GM19438 (cell line): ENCODE results near the gene TTLL1.
"Not testable (repeated sequence)": the region's sequence is repeated elsewhere in the genome, so short reads cannot be mapped to it uniquely, and the experiment has no call there.

ENCODE experiments used
- ATAC-seq: cut with Tn5 transposase; IDR thresholded peaks from one replicate; pipeline ENCODE4 v1.9.1; 2021; ENCODE audit warnings: low read depth; ENCODE audit not compliant: unreplicated experiment

The TTLL1 gene

DNA sequence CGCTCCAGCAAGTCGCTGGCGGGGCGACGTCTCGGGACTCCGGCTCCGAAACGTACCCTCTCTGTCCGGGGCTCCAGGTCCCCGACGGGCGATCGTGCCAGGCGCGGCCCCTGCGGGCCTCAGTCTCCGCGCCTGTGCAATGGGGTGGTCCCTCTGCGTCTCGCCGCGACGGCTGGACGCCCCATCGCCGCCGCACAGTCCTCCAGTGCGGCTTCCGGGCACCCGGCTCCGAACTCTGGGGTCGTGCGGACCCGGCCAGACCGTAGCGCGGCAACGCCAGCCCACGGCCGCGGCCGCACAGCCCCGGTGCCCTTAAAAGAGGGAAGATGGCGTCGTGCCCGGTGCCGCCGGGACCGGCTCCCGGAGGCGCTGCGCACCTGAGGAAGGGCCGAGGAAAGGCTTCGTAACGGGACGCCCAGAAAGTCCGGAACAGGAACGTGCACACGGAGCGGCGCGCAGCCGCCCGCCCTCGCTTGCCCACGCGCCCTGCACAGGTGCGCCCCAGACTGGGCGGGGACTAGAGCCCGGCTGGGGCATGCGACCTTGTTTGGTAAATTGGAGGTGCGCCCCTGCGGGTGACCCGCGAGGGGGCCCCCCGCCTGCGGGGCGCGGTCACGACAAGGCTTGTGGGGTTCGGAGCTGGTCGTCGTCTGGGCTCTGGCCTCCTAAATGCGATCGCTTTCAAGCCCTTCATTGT, 21.9 kb upstream of the TTLL1 start:
- no peak for ATAC-seq

DNA sequence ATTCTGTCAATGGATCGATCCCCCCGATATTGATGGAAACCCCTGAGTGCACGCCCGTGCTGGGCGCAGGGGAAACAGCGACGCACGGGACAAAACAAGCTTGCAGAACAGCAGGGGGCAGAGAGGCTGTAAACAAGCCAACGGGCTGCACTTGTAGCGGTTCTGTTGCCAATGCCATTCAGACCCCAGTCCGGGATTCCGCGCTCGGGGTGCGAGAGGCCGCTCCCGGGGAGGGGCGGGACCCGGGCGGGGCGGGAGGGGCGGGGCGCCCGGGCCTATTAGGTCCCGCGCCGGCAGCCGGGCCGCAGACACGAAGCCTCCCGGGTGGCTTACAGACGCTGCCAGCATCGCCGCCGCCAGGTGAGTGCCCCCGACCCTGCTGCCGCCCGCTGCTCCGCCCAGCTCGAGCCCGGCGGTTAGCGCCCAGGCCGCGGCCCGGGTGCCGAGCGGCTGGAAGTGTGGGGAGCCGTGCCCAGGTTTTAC, 21.3 kb upstream of the TTLL1 start, which contains the start of gene BIK:
TSS of gene BIK (plus strand) at position 307 of the 483 bp plus-strand sequence. CDS start 13,273 bp downstream, outside the sequence.
- ATAC-seq, result no peak

DNA sequence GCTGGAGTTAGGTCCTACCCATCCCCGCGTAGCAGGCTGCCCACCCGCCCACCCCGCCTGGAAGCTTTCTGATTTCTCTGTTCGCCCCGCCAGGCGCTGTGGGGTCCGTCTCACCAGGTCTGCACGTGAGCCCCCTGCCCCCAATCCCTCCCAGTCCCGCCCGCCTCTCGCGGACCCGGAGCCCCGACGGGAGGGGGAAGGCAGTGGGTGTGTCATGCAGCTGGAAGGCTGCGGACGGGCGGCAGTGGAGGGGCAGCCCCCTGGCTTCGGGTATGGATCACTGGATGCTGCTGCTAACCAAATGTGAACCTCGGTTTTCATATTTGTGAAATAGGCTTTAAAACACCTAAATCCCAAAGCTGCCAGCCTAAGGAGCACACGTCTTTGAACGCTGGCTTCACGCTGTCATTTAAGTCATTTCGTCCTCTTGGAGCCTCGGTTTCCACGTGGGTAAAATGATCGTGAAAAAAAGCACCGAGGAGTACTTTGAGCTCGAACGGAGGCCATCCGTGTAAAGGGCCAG, 20.8 kb upstream of the TTLL1 start:
- ATAC-seq, result no peak

DNA sequence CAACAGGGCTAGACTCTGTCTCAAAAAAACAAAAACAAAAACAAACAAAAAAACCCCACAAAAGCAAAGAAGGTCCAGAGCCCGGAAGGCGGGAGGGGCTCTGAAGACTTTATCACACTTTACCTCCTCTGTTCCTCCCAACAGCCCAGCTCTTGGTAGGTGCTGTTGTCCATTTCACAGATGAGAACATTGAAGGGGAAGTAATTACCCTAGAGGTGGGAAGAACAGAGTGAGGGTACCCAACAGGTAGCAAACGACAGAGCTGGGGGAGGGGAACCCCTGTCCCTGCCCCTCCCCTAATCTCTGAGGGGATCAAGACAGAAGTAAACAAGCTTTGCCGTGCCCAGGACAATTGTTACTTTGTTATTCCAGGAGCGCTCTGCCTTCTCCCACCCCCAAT, 20.3 kb upstream of the TTLL1 start:
- ATAC-seq, result no peak

DNA sequence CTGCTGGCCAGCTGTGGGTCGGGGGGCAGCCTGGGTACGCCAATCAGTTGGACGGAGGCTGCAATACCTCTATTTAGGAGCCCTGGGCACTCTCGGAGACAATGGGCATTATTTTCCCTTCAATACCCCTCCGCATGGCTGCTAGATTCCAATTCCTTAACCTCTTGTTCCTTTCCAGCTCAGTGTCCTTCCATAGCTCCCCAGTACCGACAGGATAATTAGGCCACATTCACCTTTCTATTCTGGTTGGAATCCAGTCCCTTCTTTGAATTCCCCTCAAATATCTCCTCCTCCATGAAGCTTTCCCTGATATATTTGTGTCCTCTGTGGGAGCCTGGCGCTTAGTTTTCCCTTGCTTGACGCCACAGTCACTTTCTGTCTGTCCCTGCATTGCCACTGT, 17.1 kb upstream of the TTLL1 start:
- ATAC-seq, result no peak

DNA sequence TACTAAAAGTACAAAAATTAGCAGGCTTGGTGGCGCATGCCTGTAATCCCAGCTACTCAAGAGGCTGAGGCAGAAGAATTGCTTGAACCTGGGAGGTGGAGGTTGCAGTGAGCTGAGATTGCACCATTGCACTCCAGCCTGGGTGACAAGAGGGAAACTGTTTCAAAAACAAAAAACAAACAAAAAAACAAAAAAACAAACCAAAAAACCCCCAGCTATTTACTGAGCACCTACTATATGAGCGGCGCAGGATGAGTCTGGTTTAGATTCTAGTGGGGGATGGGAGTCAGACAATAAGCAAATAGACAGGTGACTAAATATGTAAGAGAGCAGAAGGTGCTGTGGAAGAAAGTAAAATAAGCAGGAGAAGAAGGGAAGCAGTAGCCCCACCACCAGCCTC, 15.8 kb upstream of the TTLL1 start:
- ATAC-seq, result not testable (repeated sequence)

DNA sequence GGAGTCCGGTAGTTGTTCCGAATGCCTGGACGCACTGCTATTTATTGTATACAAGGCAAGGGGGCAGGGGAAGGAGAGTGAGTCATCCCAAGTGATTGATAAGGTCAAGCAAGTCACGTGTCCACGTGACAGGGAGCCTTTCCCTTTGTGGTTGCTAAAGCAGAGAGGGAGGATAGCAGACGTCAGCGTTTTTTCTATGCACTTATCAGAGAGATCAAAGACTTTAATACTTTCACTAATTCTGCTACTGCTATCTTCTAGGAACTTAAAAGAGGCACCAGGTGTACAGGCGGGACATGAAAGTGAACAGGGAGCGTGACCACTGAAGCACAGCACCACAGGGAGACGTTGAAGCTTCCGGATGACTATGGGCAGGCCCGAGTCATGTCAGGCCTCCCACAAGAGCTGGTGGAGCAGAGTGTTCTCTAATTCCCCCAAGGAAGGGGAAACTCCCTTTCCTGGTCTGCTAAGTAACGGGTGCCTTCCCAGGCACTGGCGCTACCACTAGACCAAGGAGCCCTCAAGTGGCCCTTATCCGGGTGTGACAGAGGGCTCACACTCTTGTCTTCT, 14.9 kb upstream of the TTLL1 start:
- ATAC-seq, result not testable (repeated sequence)

DNA sequence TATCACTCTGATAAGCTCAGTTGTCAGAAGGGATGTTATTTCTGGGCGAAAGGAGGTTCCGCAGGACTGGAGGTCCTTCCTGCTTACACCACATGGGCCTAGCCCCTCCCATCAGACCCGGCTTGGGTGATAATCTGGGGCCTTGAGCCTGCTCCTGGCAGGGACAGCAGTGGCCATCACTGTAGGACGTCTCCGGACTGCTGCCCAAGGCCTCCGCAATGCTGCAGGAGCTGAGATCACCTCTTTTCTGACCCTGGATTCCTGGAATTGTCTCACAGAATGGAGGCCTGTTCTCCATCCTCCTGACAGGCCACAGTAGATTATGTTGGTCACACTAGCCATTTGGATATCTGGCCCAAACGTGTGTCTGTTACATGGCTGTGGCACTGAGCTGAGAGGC, 12.1 kb upstream of the TTLL1 start:
- no peak for ATAC-seq

DNA sequence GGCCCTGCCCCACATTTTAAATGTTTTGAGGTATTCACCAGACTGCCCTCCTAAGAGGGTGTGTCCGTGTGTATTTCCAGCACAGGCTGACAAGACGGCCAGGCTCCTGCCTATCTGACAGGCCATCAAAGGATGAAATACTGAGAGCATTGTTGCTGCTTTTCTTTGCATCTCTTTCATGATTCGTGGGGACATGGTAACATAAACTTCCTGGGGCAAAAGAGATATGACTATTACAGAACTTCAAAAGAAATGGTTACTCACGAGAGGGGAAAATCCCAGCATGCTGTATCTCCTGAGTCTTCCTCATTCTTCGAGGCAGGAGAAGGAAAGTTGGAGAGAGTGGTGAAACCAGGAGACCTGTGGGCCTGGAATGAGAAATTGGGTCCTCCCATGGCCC, 11.0 kb upstream of the TTLL1 start:
- no peak for ATAC-seq

DNA sequence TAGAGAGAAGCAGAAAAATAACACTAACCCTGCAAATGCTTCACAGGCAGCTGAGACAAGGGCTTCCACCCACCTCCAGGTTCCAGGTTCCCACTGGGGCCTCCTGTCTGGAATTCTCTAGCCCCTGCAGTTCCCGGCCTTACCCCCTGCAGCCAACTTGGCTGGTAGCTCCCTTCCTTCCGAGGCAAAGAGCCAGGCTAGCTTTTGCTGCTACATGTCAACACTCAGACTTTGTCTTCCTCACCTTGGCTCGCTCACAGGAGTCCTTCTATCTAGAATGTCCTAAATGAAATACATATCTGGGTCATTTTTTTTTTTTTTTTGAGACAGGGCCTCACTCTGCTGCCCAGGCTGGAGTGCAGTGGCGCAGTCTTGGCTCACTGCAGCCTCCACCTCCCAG, 9.9 kb upstream of the TTLL1 start:
- no peak for ATAC-seq

DNA sequence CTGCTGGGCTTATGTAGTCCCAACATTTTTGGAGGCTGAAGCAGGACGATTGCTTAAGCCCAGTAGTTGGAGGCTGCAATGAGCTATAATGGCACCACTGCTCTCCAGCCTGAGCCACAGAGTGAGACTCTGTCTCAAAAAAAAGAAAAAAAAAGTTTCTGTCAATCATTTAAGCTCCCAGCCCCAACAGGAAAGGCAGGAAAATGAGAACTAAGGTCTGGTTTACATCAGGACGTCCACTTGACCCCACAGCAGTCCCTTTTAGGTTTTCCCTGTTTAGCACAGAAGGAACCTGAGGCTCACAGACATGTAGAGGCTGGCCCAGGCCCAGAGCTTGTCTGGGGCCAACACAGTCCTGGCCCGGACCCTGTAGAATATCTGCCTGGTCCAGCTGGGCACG, 9.2 kb upstream of the TTLL1 start:
- no peak for ATAC-seq

DNA sequence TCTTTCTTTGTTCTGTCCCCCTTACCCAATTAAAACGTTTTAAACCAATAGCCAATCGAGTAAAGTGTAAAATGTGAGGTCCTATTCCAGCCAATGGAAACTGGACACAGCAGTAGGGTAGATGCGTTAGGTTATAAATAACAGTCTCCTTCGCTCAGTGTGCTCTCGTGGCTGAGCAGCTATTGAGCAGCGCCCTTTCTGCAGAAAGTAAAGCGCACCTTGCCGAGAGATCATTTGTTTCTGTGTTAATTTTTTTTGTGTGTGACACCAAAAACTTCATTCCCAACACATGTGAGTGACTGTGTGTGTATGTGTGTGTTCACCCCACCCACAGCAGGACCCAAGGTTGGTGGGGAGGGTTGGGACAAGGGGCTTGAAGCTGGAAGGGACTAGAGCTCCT, 7.2 kb upstream of the TTLL1 start:
- no peak for ATAC-seq

DNA sequence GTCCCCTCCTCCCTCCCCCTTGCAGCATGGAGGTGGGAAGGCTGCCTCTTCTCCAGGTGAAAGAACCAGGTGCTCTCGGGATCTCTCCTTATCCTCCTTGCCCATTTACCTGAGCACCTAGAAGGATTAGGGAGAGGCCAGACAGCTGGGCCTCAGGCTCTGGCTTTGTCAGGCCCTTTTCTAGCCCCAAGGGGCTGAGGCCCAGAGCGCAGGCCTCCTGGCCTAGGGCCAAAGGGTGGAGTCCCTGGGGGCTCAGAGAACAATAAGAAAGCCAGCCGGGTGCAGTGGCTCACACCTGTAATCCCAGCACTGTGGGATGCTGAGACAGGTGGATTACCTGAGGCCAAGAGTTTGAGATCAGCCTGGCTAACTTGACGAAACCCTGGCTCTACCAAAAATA, 5.4 kb upstream of the TTLL1 start:
- ATAC-seq, result no peak

DNA sequence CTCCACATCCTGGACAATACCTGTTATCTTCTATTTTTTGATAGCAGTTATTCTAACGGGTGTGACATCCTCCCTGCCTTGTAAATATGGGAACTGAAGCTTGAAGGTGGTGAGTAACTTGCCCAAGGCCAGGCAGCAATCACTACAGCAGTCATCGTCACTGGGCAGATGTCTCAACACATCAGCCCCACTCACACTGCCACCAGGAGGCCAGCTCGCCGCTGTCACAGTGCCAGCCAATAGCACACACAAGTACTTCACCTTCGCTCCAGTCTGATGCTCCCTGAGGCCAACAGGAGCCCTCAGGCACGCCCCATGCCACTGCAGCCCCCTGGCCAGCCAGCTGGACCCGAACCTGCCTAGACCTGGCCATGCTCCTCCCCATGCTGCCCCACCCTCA, 4.9 kb upstream of the TTLL1 start:
- ATAC-seq, result no peak

DNA sequence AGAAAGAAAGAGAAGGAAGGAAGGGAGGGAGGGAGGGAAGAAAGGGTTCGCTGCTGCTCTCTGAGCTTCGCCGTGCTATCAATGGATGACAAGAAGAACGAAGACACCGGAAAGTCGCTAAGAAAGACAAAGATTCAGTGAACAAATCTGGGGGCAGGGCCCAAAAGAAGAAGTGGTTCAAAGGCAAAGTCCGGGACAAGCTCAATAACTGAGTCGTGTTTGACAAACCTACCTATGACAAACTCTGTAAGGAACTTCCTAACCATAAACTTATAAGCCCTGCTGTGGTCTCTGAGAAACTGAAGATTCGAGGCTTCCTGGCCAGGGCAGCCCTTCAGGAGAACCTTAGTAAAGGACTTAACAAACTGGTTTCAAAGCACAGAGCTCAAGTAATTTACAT, 2.9 kb upstream of the TTLL1 start:
- ATAC-seq, result no peak

DNA sequence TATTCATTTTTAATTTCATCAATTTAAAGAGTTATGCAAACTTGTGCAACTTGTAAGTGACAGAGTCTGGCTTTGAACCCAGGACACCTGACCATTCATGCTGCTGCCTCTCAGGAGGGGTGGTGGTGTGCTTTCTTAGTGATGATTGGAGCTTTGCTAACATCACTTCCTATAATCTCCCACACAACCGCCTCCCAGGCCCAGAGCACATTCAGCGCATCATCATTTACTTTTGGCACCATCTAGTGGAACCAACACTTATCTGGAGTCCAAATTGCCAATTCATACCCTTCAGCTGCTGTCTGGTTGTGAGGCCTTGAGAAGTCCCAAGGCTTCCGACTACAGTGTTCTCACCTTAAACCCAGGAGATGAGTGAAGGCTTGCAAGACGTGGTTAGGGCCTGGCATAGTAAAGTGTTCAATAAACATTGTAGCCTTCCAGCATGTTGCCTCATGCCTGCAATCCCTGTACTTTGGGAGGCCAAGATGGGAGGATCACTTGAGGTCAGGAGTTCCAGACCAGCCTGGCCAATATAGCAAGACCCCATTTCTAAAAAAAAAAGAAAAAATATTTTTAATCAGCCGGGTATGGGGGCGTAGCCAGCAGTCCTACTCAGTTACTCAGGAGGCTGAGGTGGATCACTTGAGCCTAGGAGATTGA, 1.1 kb upstream of the TTLL1 start:
- no peak for ATAC-seq

DNA sequence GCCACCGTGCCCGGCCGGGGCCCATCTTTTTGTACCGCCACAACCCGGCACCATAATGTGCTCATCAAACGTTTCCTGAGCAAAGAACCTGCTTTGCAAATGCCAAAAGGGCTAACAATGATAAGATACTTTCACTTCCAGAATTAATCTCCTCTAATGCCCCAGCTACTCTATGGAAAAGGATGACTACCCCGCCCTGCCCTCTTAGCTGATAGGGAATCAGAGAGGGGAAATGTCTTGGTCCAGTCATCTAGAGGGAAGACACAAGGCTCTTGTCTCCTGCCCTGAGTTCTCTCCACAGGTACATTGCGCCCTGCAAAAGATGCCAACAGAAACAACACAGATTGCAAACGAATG, 586 bp downstream of the TTLL1 start:
- no peak for ATAC-seq

DNA sequence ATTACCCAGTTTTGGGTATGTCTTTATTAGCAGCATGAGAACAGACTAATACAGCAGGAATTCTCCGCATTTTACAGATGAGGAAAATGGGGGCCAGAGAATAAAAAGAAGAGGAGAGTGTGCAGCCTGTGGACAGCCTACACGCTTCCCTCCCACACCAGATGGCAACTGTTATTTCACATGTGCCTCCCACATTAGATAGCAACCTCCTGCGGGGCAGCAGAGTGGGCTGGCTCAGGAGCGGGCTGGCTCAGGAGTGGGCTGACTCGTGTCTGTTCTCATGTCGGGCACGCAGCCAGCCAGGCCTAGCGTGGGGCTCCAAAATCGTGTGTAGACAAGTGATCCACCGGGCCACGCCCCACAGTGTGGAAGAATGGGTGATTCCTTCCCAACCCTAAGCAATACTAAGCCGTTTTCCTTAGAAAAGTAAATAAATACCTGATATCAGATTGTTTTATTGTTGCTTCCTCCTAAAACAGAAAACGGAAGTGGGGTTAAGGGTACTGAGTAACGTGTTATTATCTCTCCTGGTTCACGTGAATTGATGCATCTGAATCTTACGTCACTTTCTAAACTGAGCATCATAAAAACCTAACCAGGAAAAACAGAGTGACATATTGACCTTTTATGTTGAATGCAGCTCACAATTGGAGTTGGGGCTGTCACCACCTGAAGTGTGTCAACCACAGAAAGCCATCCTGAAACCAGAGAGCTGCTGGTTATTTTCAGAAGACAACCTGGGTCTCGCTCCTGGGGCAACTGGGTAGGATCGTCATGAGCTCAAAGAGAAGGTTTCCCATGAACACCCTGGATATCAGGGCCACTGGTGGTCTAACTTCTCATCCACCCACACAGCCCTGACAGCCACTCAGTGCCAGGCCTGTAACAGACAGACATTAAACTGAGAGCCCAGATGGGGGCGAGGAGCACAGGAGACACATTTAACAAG, 3.3 kb downstream of the TTLL1 start:
- no peak for ATAC-seq

DNA sequence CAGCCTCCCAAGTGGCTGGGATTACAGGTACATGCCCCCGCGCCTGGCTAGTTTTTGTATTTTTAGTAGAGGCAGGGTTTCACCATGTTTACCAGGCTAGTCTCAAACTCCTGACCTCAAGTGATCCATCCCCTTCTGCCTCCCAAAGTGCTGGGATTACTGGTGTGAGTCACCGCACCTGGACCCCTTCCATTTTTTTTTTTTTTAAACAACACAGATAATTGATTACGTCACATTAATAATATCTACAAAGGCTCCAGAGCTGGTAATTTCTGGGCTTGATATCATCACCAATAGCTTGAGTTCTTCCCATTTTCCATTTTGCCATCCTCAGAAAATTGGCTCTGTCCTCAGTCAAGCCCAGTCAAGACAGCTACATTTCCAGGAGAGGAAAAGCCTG, 7.2 kb downstream of the TTLL1 start:
- no peak for ATAC-seq

DNA sequence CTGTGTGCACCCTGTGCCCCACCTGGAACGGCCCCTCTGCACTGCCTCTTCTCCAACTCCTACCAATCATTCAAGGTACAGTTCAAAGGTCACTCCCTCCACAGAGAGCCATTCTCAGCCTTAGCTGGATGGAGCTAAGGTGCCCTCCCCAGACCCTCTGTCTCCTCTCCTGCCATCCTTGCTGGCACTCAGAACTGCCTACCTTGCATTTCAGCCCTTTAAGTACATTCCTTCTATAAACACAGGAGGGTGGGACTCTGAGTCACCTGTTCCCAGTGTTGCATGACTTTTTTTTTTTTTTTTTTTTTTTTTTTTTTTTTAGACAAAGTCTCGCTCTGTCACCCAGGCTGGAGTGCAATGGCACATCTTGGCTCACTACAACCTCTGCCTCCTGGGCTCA, 8.6 kb downstream of the TTLL1 start:
- no peak for ATAC-seq

DNA sequence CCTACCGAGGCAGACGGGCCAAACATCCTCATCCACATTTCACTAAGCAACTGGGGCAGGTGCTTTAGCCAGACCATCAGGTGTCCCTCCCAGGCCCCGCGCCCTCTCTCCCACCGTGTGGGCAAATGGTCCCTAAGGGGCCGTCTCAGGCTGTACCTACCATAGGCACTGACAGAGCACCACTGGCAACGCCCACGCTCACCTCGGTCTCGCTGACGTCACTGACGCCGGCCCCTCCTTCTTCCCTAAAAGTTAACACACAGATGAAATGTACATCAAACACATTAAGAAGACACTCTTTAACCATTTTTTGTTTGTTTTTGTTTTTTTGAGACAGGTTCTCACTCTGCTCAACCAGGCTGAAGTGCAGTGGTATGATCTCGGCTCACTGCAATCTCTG, 9.4 kb downstream of the TTLL1 start:
- no peak for ATAC-seq
